ENCODE data around the gene SORBS2.

SORBS2 gene

DNA sequence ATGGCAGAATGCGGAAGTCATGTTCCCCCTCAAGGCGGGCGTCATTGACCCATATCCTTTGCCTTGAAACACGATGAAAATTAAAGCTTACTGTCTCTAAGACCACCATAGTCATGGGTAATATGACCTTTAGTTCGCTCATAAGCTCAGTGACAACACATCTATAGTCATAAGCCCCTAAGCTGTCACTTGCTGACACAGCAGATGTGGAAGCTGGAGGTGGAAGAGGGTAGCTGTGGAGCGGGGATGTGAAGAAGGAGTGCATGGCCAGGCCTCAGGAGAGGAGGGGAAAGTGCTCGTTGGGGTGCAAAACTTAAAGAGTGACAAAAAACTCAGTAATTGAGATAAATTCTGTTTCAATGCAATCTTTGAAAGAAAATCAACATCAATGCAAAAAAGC lies 142.7 kb downstream of the SORBS2 start:
- TF ChIP-seq ZFX (IDR thresholded peaks at IDR 0.05; ENCODE audit: borderline replicate concordance) = no peak
- TF ChIP-seq, protein P1, sequence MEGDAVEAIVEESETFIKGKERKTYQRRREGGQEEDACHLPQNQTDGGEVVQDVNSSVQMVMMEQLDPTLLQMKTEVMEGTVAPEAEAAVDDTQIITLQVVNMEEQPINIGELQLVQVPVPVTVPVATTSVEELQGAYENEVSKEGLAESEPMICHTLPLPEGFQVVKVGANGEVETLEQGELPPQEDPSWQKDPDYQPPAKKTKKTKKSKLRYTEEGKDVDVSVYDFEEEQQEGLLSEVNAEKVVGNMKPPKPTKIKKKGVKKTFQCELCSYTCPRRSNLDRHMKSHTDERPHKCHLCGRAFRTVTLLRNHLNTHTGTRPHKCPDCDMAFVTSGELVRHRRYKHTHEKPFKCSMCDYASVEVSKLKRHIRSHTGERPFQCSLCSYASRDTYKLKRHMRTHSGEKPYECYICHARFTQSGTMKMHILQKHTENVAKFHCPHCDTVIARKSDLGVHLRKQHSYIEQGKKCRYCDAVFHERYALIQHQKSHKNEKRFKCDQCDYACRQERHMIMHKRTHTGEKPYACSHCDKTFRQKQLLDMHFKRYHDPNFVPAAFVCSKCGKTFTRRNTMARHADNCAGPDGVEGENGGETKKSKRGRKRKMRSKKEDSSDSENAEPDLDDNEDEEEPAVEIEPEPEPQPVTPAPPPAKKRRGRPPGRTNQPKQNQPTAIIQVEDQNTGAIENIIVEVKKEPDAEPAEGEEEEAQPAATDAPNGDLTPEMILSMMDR (IDR thresholded peaks at IDR 0.05) = no peak
- no peak overlapping the region for H3K27ac ChIP-seq

DNA sequence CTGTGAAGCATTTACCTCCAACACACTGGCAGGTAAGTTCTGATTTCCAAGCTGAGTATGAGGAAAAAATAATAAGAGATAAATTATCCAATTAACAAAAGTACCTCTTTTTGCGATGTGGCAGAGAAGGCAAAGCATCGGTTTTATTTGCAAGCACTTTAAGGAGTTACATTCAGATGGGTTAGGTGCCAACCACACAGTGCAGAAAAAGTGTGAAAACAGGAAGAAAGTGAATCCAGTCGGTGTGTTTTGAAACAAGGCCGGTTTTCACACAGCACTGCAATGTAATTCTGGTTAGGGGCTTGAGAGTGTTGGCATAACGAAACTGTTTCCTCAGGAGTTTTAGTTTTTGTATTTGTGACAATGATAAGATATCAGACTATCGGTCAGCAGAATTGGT lies 145.8 kb downstream of the SORBS2 start:
- H3K27ac ChIP-seq = no peak overlapping the region
- TF ChIP-seq, protein P1 (IDR thresholded peaks at IDR 0.05) = no peak
- TF ChIP-seq ZFX (IDR thresholded peaks at IDR 0.05; ENCODE audit: borderline replicate concordance) = no peak

DNA sequence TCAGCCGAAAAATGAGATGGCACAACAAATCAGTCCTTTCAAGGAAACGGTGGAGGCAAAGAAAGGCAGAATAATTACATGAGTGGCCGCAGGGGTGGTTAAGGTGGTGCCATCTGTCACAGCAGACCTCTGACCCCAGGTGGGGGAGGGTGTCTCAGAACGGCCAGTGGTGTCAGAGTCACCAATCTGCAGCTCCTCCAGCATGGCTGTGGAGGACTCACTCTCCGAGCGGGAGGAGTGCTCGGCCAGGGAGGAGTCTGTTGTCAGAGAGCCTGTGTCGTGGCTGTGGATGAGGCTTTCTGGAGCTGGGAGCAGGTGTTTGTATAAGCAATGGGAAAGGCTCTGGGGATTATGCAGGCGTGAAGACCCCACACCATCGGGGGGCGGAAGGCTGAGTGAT lies 146.3 kb downstream of the SORBS2 start:
- no peak for TF ChIP-seq ZFX (IDR thresholded peaks at IDR 0.05; ENCODE audit: borderline replicate concordance)
- TF ChIP-seq, protein P1 (IDR thresholded peaks at IDR 0.05) = no peak
- no peak overlapping the region for H3K27ac ChIP-seq

DNA sequence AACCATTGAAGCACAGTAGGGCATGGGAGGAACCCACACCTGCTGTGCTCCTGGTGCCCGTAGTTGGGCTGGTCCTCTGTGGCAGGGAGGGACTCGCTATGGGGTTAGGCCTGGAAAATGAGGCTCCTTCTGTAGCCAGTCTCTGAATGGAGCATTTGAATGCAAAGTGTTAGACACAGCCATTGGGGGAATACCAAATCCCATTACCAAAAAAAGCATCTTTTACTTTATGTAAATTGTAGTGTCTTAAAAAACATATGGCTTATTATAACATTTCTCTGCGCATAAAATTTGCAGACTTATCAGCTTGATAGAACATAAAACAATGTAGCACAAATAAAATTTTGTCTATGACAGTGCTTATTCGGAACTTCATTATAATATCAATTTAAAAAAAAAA lies 147.5 kb downstream of the SORBS2 start:
- H3K27ac ChIP-seq = no peak overlapping the region
- TF ChIP-seq, protein P1 (IDR thresholded peaks at IDR 0.05) = no peak

DNA sequence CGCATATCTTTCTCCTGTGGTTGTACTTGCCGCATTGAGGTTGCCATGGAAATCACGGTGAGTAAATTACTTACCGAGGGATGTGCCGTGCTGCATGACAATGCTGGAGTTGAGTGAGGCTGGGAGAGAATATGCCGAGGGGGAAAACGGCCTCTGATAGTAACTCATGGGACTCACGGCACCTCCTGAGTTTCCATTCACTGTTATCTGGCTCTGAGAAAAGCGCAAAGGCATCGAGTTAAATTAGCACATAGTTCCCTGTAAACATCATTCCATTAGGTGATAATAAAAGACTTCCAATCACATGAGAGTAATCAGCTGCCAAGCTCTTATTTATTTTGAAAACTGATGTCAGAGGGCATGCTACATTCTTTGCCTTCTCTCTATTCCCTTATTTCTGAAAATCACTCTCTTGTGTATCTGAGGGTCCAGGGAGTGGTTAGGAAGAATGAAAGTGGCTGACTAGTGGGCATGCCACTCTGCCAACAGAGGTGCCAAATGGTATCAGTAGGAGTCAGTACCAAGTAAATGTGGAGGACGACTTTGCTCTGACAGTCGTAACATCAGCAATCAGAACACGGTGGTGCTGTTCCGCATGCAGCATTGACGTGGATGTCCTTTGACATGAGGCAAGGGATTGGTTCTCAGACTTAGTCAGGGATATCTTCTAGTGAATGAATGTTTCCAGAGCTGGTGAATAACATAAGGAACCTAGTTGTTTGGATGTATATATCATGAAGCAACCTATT lies 149.8 kb downstream of the SORBS2 start:
- TF ChIP-seq, protein P1 (IDR thresholded peaks at IDR 0.05) = no peak
- TF ChIP-seq ZFX (IDR thresholded peaks at IDR 0.05; ENCODE audit: borderline replicate concordance) = no peak

DNA sequence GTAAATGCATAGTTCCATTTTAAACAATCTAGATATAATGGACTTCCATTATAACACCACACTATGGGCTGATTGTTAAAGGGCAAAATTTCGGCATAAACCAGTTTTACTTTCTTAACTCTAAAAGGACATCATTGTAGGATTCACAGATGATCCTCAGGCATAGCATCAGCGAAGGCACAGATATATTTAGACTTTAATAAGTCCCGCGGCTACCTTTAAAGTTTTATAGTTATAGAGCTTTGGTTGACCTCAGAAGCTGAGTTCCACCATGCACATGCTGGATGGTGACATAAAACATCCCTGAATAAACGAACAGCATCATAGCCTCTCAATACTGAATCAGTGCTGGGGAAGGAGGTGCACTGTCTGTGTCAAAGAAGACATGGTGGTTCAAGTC lies 151.7 kb downstream of the SORBS2 start:
- H3K27ac ChIP-seq = no peak overlapping the region
- TF ChIP-seq ZFX (IDR thresholded peaks at IDR 0.05; ENCODE audit: borderline replicate concordance) = no peak
- TF ChIP-seq, protein P1 (IDR thresholded peaks at IDR 0.05) = no peak

More for the DNA sequence above, 149.8 kb downstream of the SORBS2 start:
- no peak overlapping the region for H3K27ac ChIP-seq

DNA sequence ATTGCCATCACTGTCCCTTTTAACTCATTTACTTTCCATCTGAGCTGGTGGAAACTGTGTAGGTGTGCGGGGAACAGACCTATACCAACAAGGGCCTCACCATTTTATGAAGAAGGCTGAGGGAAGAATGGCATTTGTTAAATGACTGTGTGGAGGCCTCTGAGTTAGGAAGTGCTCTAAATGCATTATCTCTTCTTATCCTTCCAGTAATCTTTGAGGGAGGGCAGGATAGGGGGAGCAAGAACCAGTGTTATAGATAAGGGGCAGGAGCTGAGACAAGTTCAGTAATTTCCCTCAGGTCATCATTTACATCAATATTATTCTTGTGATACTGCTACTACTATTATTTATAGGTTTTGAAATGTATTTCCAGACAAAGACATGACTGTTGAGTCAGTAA lies 154.3 kb downstream of the SORBS2 start:
- H3K27ac ChIP-seq = no peak overlapping the region
- TF ChIP-seq, protein P1 (IDR thresholded peaks at IDR 0.05) = no peak
- no peak for TF ChIP-seq ZFX (IDR thresholded peaks at IDR 0.05; ENCODE audit: borderline replicate concordance)
